GM11168 (cell line): Measurements from ENCODE around the gene C3orf22.
"Not testable (repeated sequence)": the region's sequence is repeated elsewhere in the genome, so short reads cannot be mapped to it uniquely, and the experiment has no call there.

Source experiments
- in situ Hi-C: fragments of 300-500 bp; cut with MboI; formaldehyde crosslinking; loops from one replicate; pipeline ENCODE4 v1.12.0; 2022; ENCODE audit warnings: low sequenced_read_pairs; ENCODE audit not compliant: unreplicated experiment

C3orf22 gene

GRCh38 chr3:126558336-126559071, at the start of gene C3orf22:
Gene C3orf22 (minus strand): TSS chr3:126558932. CDS start chr3:126553390, 5,542 bp downstream.
- in situ Hi-C loops, result no loop called here

- in situ Hi-C loops, result no loop called here
Observed at GRCh38 chr3:126607214-126607908, 48.6 kb upstream of the C3orf22 start.

GRCh38 chr3:126606001-126606400, 47.3 kb upstream of the C3orf22 start:
- in situ Hi-C loops, result no loop called here

- in situ Hi-C loops, result no loop called here
Observed at GRCh38 chr3:126604691-126605090, 46.0 kb upstream of the C3orf22 start.

- in situ Hi-C loops, result no loop called here
Observed at GRCh38 chr3:126599101-126599500, 40.4 kb upstream of the C3orf22 start.

GRCh38 chr3:126595479-126595878, 36.7 kb upstream of the C3orf22 start:
- in situ Hi-C loops, result not testable (repeated sequence)

- in situ Hi-C loops, result not testable (repeated sequence)
Observed at GRCh38 chr3:126591515-126591914, 32.8 kb upstream of the C3orf22 start.

GRCh38 chr3:126582311-126582710, 23.6 kb upstream of the C3orf22 start:
- in situ Hi-C loops, result no loop called here

GRCh38 chr3:126581569-126581968, 22.8 kb upstream of the C3orf22 start:
- in situ Hi-C loops, result no loop called here

GRCh38 chr3:126580746-126581145, 22.0 kb upstream of the C3orf22 start:
- in situ Hi-C loops, result no loop called here

GRCh38 chr3:126578702-126579101, 20.0 kb upstream of the C3orf22 start:
- in situ Hi-C loops, result no loop called here

- in situ Hi-C loops, result no loop called here
Observed at GRCh38 chr3:126577261-126577660, 18.5 kb upstream of the C3orf22 start.

GRCh38 chr3:126573492-126574117, 14.9 kb upstream of the C3orf22 start:
- in situ Hi-C loops, result no loop called here

- in situ Hi-C loops, result no loop called here
Observed at GRCh38 chr3:126571078-126571477, 12.3 kb upstream of the C3orf22 start.

- in situ Hi-C loops, result no loop called here
Observed at GRCh38 chr3:126570103-126570541, 11.4 kb upstream of the C3orf22 start.

GRCh38 chr3:126569390-126569975, 10.8 kb upstream of the C3orf22 start:
- in situ Hi-C loops, result no loop called here

- in situ Hi-C loops, result no loop called here
Observed at GRCh38 chr3:126568776-126569342, 10.1 kb upstream of the C3orf22 start.

GRCh38 chr3:126567696-126568438, 9.1 kb upstream of the C3orf22 start:
- in situ Hi-C loops, result no loop called here

- in situ Hi-C loops, result no loop called here
Observed at GRCh38 chr3:126562737-126563276, 4.1 kb upstream of the C3orf22 start.

- in situ Hi-C loops, result no loop called here
Observed at GRCh38 chr3:126557761-126558160, 971 bp downstream of the C3orf22 start.
